D721Med (cell line): ENCODE measurements around the gene COL26A1.
A peak's percentile ranks its signal among the peaks of the same experiment; 100 is the strongest.
"Not testable (repeated sequence)": the region's sequence is repeated elsewhere in the genome, so short reads cannot be mapped to it uniquely, and the experiment has no call there.

Experiments used
- DNase-seq: peaks from one replicate; pipeline ENCODE4 v3.0.0; 2011; ENCODE audit warnings: low spot score; ENCODE audit not compliant: insufficient read length
- FAIRE-seq: peaks from 2 replicates; lab custom pipeline; 2011; peaks lifted over from hg19 to GRCh38; lab: Jason Lieb, UNC
- TF ChIP-seq, protein P1 (sequence below): IDR thresholded peaks from 2 replicates; pipeline ENCODE4 v1.5.1; 2012; ENCODE audit warnings: mild to moderate bottlenecking, control low read depth; ENCODE audit not compliant: insufficient read depth; ENCODE audit errors: missing control alignments

Gene COL26A1

DNA sequence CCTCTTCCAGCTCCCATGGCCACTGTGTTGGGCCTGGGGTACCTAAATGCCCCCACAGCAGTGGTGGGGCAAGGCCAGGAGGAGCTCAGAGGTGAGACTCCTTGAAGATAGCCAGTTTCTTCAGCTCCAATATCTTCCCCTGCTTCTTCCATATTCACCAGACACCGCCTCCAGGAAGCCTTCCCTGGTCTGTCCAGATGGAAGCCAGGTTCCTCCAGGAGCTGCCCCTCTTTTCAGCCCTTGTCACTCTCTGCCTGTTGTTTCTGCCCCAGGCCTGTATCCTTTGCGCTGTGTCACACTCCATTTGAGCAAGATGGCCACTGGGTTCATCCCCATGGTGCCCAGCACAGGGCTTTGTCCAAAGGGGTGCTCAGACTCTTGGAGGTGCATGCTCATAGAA is 138.7 kb downstream of the COL26A1 start:
- TF ChIP-seq, protein P1, sequence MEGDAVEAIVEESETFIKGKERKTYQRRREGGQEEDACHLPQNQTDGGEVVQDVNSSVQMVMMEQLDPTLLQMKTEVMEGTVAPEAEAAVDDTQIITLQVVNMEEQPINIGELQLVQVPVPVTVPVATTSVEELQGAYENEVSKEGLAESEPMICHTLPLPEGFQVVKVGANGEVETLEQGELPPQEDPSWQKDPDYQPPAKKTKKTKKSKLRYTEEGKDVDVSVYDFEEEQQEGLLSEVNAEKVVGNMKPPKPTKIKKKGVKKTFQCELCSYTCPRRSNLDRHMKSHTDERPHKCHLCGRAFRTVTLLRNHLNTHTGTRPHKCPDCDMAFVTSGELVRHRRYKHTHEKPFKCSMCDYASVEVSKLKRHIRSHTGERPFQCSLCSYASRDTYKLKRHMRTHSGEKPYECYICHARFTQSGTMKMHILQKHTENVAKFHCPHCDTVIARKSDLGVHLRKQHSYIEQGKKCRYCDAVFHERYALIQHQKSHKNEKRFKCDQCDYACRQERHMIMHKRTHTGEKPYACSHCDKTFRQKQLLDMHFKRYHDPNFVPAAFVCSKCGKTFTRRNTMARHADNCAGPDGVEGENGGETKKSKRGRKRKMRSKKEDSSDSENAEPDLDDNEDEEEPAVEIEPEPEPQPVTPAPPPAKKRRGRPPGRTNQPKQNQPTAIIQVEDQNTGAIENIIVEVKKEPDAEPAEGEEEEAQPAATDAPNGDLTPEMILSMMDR, result no peak
- DNase-seq (no peak), FAIRE-seq (no peak)

DNA sequence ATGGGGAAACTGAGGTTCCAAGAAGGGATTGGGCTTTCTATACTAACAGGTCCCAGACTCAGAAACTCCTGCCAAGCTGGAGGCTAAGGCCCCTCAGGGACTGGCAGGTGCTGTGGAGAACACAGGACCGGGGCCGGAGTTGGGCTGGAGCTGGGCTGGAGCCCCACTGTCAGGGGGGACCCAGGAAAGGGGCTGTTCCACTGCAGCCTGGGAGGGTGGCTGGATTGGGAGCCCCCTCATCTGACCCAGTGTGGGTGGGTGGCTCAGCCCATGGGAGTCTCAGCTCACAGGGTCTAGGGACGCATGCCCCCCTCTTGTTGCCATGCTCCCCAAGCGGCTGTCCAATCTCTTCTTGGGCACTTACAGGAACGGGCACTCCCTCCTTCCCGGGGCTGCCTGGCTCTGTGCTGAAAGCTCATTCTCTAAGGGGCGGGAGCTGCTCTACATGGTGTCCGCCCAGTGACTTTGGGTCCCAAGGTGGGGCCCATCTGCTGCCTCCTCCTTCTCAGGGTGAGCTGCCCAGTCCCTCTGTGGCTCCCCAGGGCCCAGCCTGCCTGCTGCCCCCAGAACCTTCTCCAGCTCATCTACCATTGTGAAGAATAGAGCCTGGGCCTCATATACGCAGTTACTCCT is 139.9 kb downstream of the COL26A1 start:
- TF ChIP-seq, protein P1, result no peak
- FAIRE-seq, result no peak
- peak; percentile 8 for DNase-seq

DNA sequence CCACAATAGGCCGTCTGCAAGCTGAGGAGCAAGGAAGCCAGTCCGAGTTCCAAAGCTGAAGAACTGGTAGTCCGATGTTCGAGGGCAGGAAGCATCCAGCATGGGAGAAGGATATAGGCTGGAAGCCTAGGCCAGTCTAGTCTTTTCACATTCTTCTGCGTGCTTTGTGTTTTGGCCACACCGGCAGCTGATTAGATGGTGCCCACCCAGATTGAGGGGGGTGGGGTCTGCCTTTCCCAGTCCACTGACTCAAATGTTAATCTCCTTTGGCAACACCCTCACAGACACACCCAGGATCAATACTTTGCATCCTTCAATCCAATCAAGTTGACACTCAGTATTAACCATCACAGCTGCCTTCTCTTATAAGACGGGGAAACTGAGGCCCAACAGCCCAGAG is 142.8 kb downstream of the COL26A1 start:
- not testable (repeated sequence) for FAIRE-seq, DNase-seq

DNA sequence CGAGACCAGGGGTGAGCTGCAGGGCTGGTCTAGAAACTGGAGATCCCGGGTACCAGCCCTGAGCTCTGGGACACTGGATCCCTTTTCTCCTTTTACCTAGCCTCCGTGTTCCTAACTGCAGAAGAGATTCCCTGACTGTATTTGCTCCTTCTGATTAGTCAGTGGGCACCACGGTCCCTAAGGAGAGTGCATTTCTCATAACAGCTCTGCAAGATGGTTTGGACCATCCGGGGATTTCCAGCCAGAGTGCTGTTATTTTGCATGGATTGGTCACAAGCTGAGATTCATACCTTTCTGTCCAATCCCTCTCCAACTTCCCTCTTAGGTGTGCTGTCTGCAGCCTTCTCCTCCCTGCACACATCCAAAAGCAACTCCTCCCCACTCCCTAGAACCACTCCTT is 143.9 kb downstream of the COL26A1 start:
- TF ChIP-seq, protein P1, result no peak
- DNase-seq (no peak), FAIRE-seq (no peak)

DNA sequence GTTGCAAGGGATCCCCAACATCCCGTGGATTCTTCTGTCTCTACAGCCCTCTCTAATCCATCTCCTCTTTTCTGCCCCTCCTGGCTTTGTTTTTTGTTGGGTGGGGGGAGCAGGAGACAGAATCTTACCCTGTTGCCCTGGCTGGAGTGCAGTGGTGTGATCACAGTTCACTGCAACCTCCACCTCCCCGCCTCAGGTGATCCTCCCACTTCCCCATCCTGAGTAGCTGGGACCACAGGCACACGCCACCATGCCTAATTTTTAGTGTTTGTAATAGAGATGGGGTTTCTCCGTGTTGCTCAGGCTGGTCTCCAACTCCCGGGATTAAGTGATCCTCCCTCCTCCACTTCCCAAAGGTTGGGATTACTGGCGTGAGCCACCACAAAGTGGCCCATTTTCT is 144.7 kb downstream of the COL26A1 start:
- FAIRE-seq (no peak), DNase-seq (no peak)
- TF ChIP-seq, protein P1, result no peak

DNA sequence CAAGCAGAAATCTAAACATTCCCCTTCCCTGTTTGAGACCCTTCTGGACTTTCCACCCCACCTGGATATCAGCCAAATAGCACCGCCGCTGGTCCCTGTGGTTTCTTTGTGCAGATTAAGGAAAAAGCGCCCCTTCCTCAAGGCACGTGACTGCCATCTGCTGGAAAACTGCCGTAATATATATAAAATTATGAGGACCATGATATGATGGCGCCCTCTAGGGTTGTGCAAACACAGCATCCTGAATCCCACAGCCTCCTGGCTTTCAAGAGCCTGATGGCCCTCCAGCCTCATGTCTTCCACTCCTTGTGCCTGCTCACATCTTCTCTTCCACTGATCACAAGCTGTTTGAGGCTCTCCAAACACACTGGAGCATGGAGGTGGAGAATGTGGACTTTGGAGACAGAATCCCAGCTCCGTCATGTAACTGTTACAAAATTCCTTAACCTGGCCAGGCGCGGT is 145.1 kb downstream of the COL26A1 start:
- FAIRE-seq (no peak), DNase-seq (peak; percentile 35)

DNA sequence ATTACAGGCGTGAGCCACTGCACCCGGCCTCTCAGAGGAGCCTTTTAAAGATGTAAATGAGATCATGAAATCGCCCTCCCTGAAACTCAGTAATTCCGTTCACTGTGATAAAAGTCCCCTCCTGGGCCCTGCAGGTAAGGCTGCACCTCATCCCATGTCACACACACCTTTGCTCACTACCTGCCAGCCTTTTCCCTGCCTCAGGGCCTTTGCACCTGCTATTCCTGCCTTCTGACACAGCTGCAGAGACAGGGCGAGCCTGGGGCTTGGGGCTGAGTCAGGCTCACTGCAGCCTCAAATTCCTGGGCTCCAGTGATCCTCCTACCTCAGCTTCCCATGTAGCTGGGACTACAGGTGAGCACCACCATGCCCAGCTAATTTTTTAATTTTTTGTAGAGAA is 147.6 kb downstream of the COL26A1 start:
- TF ChIP-seq, protein P1, result no peak
- FAIRE-seq, result no peak
- no peak for DNase-seq

More for the DNA sequence above, 145.1 kb downstream of the COL26A1 start:
- TF ChIP-seq, protein P1, result peak; percentile 82
